Stomach (tissue), 9 donors: ENCODE data around the gene EFCAB11. TPM values are rescaled to one million over a fixed set of nuclear protein-coding genes. Genes with fewer than 3 reads are reported as not detected.

Experiments
- DNase-seq, 2 donors: peaks; one replicate each; pipeline versions ENCODE4 v3.0.0 to v3.0.0-alpha.2; 2013 to 2019
- H3K27ac ChIP-seq, 5 donors: fragments of 200-600 bp in 4 of 5; sonication (generic) in 4 of 5; one replicate each; pipeline ENCODE4 v1.5.1; 2013 to 2019; ENCODE audit warnings: mild to moderate bottlenecking in 1 of 5, moderate library complexity in 1 of 5
- H3K27me3 ChIP-seq, 3 donors: fragments of 200-600 bp; sonication (generic); one replicate each; pipeline ENCODE4 v1.5.1; 2017 to 2019; ENCODE audit warnings: mixed run types in 1 of 3
- H3K36me3 ChIP-seq, 4 donors: fragments of 200-600 bp; sonication (generic); 1 replicate in 3 of 4; 2 replicates in 1 of 4; pipeline ENCODE4 v1.5.1; 2016 to 2019
- H3K4me1 ChIP-seq, 4 donors: fragments of 200-600 bp; sonication (generic); one replicate each; pipeline ENCODE4 v1.5.1; 2016 to 2019
- H3K4me3 ChIP-seq, 4 donors: fragments of 200-600 bp; sonication (generic) in 3 of 4; one replicate each; pipeline ENCODE4 v1.5.1; 2016 to 2019; ENCODE audit warnings: mild to moderate bottlenecking in 1 of 4
- H3K9me3 ChIP-seq, 4 donors: fragments of 200-600 bp; sonication (generic); one replicate each; pipeline ENCODE4 v1.5.1; 2016 to 2019
- EP300 ChIP-seq: sonication (generic); formaldehyde crosslinking; IDR thresholded peaks from one replicate; pipeline ENCODE4 v1.6.1; 2017; ENCODE audit warnings: antibody characterized with exemption
- POLR2A ChIP-seq, 4 donors: fragments of 450-650 bp; IDR thresholded peaks; one replicate each; pipeline ENCODE4 v1.6.1; 2016; ENCODE audit warnings: antibody characterized with exemption in 4 of 4, control low read depth in 2 of 4, mild to moderate bottlenecking in 1 of 4, moderate library complexity in 1 of 4
- POLR2AphosphoS5 ChIP-seq, 3 donors: sonication (generic); formaldehyde crosslinking; IDR thresholded peaks; one replicate each; pipeline ENCODE4 v1.6.1; 2016; ENCODE audit warnings: antibody characterized with exemption in 3 of 3
- WGBS, 5 donors: extraction: QIAGEN DNeasy Blood & Tissue Kit in 3 of 5; methylation state at CpG; one replicate each; pipeline versions ENCODE4 v1.1.5 to v1.1.7; 2013 to 2018; 5-methylcytosine and 5-hydroxymethylcytosine counted together
- intact Hi-C: fragments of 100-400 bp; cut with DNase I; formaldehyde crosslinking; loops from one replicate; pipeline ENCODE4 v1.15.1; 2023; ENCODE audit warnings: low total_unique reads
- polyA plus RNA-seq, 3 donors: library from polyadenylated mRNA; stranded (reverse); fragments of 200-250 nt; gene quantifications; one replicate each; pipeline ENCODE4 v1.2.3, GENCODE V29; 2013
- total RNA-seq, 5 donors: library from RNA; depleted of rRNA; stranded (reverse); fragments of >200 nt; gene quantifications; one replicate each; pipeline versions ENCODE4 v1.1.0 to v1.2.3, GENCODE V29; 2014 to 2016
- TF ChIP-seq, protein P1 (sequence below), 7 experiments: fragments of 450-650 bp in 4 of 7; fragments of 200-600 bp in 3 of 7; sonication (generic) in 3 of 7; IDR thresholded peaks; one replicate each; pipeline ENCODE4 v1.5.1; 2016 to 2019; ENCODE audit warnings: antibody characterized with exemption in 7 of 7, control low read depth in 2 of 7, mild to moderate bottlenecking in 1 of 7
- donor health status: healthy with polysubstance abuse.
- donor health status: Bipolar disorder and iron deficiency.
- donor health status: healthy.

Gene EFCAB11
- total and polyA plus RNA-seq, 8 donors = 4.5 to 20.4 (median 10.0) TPM

DNA sequence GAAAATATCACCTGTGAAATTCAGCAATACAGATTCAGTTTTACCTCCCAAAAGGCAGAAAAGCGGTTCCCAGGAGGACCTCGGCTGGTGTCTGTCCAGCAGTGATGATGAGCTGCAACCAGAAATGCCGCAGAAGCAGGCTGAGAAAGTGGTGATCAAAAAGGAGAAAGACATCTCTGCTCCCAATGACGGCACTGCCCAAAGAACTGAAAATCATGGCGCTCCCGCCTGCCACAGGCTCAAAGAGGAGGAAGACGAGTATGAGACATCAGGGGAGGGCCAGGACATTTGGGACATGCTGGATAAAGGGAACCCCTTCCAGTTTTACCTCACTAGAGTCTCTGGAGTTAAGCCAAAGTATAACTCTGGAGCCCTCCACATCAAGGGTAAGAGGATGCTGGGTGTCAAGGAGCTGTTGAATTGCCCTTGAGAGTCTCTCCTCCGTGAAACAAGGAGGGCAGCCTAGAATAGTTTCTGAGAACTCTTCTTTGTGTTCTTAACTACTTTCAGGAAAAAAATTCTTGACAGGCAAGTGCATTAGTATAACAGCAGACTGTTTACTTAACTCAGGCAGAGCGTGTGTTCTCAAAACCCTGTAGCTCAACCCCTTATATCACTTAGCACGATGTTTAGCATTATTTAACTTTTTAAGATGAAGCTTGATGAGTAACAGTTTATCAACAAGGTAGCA is 8.9 kb upstream of the EFCAB11 start:
- no peaks in the 10 kb centered on the region for H3K27me3 ChIP-seq
- no peaks in the 10 kb centered on the region for H3K9me3 ChIP-seq
- peaks cover 0 to 14% (median 4%) of the 10 kb centered on the region in 4 donors for H3K4me1 ChIP-seq
- H3K27ac ChIP-seq = no peak overlapping the region
- 73 to 87% (median 82%) methylated on average over 10 of the region's 10 CpGs for WGBS, 5 donors
- H3K4me3 ChIP-seq = no peak overlapping the region
- H3K36me3 ChIP-seq = peaks cover 3 to 55% (median 34%) of the 10 kb centered on the region in 4 donors
- intact Hi-C loops = no loop called here
- no peak for TF ChIP-seq POLR2A (IDR thresholded peaks at IDR 0.05)
- TF ChIP-seq POLR2AphosphoS5 (IDR thresholded peaks at IDR 0.05) = no peak
- TF ChIP-seq, protein P1, sequence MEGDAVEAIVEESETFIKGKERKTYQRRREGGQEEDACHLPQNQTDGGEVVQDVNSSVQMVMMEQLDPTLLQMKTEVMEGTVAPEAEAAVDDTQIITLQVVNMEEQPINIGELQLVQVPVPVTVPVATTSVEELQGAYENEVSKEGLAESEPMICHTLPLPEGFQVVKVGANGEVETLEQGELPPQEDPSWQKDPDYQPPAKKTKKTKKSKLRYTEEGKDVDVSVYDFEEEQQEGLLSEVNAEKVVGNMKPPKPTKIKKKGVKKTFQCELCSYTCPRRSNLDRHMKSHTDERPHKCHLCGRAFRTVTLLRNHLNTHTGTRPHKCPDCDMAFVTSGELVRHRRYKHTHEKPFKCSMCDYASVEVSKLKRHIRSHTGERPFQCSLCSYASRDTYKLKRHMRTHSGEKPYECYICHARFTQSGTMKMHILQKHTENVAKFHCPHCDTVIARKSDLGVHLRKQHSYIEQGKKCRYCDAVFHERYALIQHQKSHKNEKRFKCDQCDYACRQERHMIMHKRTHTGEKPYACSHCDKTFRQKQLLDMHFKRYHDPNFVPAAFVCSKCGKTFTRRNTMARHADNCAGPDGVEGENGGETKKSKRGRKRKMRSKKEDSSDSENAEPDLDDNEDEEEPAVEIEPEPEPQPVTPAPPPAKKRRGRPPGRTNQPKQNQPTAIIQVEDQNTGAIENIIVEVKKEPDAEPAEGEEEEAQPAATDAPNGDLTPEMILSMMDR (IDR thresholded peaks at IDR 0.05) = no peak
- no peak for TF ChIP-seq EP300
- no peak for DNase-seq

DNA sequence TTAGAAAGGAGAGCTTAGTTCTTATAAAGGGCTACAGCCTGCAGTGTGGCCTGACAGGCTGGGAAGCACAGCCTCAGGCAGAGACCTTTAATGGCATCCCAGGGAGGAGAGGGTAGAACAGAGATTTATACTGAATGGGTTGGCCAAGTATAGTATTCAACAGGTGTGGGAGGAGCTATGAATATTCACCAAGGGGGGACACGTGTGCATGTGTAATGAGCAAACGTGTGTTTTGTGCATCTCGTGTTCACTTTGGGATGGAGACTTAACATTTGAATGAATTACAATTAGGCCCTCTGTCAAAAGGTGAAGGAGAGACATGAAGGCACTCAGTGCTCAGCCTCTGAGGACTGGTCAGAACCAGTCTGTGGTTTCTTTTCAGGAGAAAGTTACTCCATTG is 6.4 kb upstream of the EFCAB11 start:
- H3K4me1 ChIP-seq = peaks cover 8 to 39% (median 22%) of the 10 kb centered on the region in 4 donors
- no peak for TF ChIP-seq POLR2A (IDR thresholded peaks at IDR 0.05)
- no peak for TF ChIP-seq EP300
- no peak for TF ChIP-seq POLR2AphosphoS5 (IDR thresholded peaks at IDR 0.05)
- TF ChIP-seq, protein P1 (IDR thresholded peaks at IDR 0.05) = no peak
- WGBS, 5 donors = 42 to 76% (median 56%) methylated on average over 3 of the region's 3 CpGs

DNA sequence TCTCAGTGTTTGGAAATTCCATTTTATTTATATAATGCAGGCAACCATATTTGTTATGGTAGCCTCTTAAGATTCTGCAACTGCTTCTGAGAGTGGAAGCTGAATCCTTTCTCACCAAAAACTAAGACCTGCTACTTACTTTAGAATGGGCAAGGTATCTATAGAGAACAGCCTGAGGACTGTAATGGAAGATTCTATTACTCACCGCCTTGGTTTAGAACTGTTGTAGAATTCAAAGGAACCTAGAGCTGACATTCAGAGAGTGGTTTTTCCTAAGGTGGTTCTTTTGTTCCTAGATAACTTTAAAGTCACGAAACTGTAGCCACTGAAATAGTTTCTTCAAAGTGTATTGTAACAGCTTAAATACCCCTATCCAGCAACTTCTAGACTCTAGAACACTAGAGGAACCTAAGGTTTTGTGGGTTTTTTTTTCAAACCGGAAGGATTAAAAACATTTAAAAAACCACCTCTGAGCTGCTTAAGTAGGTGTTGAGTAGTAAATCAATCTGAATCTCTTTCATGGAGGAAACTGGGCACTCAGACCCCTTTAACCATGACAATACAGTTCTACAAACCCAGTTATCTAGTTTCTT is 5.4 kb upstream of the EFCAB11 start:
- TF ChIP-seq POLR2A (IDR thresholded peaks at IDR 0.05) = no peak
- no peak for TF ChIP-seq POLR2AphosphoS5 (IDR thresholded peaks at IDR 0.05)
- no peak for TF ChIP-seq EP300
- 78 to 90% (median 87%) methylated on average over 3 of the region's 3 CpGs for WGBS, 5 donors
- DNase-seq = no peak
- Histone ChIP-seq H3K27ac (no peak overlapping the region), H3K9me3 (no peaks in the 10 kb centered on the region), H3K27me3 (no peaks in the 10 kb centered on the region), H3K36me3 (peaks cover 0 to 33% (median 18%) of the 10 kb centered on the region in 4 donors), H3K4me1 (peaks cover 8 to 39% (median 24%) of the 10 kb centered on the region in 4 donors), H3K4me3 (no peak overlapping the region)
- intact Hi-C loops = no loop called here

More for the DNA sequence above, 6.4 kb upstream of the EFCAB11 start:
- no peaks in the 10 kb centered on the region for H3K27me3 ChIP-seq
- H3K9me3 ChIP-seq = no peaks in the 10 kb centered on the region
- peaks cover 0 to 37% (median 18%) of the 10 kb centered on the region in 4 donors for H3K36me3 ChIP-seq
- H3K4me3 ChIP-seq = no peak overlapping the region
- H3K27ac ChIP-seq = no peak overlapping the region
- no peak for DNase-seq
- intact Hi-C loops = no loop called here

DNA sequence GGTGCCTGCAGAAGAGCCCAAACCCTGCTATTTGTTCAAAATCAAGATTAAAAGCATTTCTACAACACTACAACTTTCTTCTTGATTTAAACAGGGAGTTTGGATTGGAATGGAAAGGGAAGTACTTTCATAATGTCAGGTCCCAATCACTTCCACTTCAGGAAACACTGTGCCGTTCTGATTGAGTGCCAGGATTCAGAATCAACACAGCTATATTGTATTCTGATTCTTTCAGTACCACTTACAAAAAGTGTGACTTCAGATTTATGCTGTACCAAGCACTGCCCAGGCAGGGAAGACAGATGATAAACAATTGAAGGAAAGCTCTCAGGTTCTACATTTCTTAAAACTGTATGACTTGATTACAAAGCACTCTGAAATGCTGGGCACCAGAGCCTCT is 4.4 kb upstream of the EFCAB11 start:
- intact Hi-C loops = no loop called here

More for the DNA sequence above, 4.4 kb upstream of the EFCAB11 start:
- peak overlapping the region in 1 of 5 donors; percentile 11 for H3K27ac ChIP-seq
- H3K27me3 ChIP-seq = no peaks in the 10 kb centered on the region
- peaks cover 0 to 24% (median 13%) of the 10 kb centered on the region in 4 donors for H3K36me3 ChIP-seq
- DNase-seq = no peak
- no peak overlapping the region for H3K4me3 ChIP-seq
- TF ChIP-seq, protein P1 (IDR thresholded peaks at IDR 0.05) = no peak
- no peak for TF ChIP-seq POLR2AphosphoS5 (IDR thresholded peaks at IDR 0.05)
- 39 to 56% (median 41%) methylated on average over 1 of the region's 1 CpG for WGBS, 5 donors
- peaks cover 8 to 44% (median 28%) of the 10 kb centered on the region in 4 donors for H3K4me1 ChIP-seq
- no peaks in the 10 kb centered on the region for H3K9me3 ChIP-seq
